Liver (tissue), 9 donors: Measurements from ENCODE around the gene PLEKHN1. TPM values are rescaled to one million over a fixed set of nuclear protein-coding genes. Genes with fewer than 3 reads are reported as not detected.
"Not testable (repeated sequence)": the region's sequence is repeated elsewhere in the genome, so short reads cannot be mapped to it uniquely, and the experiment has no call there.

Experiments
- DNase-seq: peaks from one replicate; pipeline ENCODE4 v3.0.0-alpha.2; 2017; ENCODE audit warnings: low spot score
- H3K27ac ChIP-seq, 2 donors: one replicate each; pipeline ENCODE4 v1.7.0; 2013; ENCODE audit warnings: inconsistent platforms in 2 of 2, low read length in 2 of 2, control low read depth in 1 of 2, low read depth in 1 of 2, mild to moderate bottlenecking in 1 of 2
- H3K27me3 ChIP-seq, 4 donors: one replicate each; pipeline versions ENCODE4 v1.6.1 to v1.7.0; 2013; ENCODE audit warnings: low read length in 3 of 4, inconsistent platforms in 1 of 4, mild to moderate bottlenecking in 1 of 4, moderate library complexity in 1 of 4; ENCODE audit not compliant: control insufficient read depth in 4 of 4, insufficient read depth in 4 of 4
- H3K36me3 ChIP-seq, 4 donors: one replicate each; pipeline versions ENCODE4 v1.6.1 to v1.7.0; 2013; ENCODE audit warnings: low read length in 3 of 4, mild to moderate bottlenecking in 3 of 4, low read depth in 1 of 4, moderate library complexity in 1 of 4; ENCODE audit not compliant: control insufficient read depth in 4 of 4, insufficient read depth in 3 of 4
- H3K4me1 ChIP-seq, 4 donors: one replicate each; pipeline versions ENCODE4 v1.6.1 to v1.7.0; 2013; ENCODE audit warnings: low read length in 3 of 4, mild to moderate bottlenecking in 3 of 4, moderate library complexity in 1 of 4; ENCODE audit not compliant: control insufficient read depth in 4 of 4, insufficient read depth in 4 of 4
- H3K4me3 ChIP-seq, 3 donors: one replicate each; pipeline versions ENCODE4 v1.6.1 to v1.7.0; 2013; ENCODE audit warnings: low read length in 3 of 3, control low read depth in 1 of 3, low read depth in 1 of 3, mild to moderate bottlenecking in 1 of 3
- H3K9ac ChIP-seq, 2 donors: one replicate each; pipeline ENCODE4 v1.7.0; 2013; ENCODE audit warnings: low read length in 2 of 2, mild to moderate bottlenecking in 2 of 2, moderate library complexity in 2 of 2, control low read depth in 1 of 2, low read depth in 1 of 2
- H3K9me3 ChIP-seq, 4 donors: one replicate each; pipeline versions ENCODE4 v1.6.1 to v1.7.0; 2013; ENCODE audit warnings: low read length in 3 of 4; ENCODE audit not compliant: control insufficient read depth in 4 of 4
- EGR1 ChIP-seq, 2 donors: IDR thresholded peaks; 2 replicates each; pipeline ENCODE4 v1.6.1; 2016 to 2018; ENCODE audit warnings: antibody characterized with exemption in 2 of 2, low read depth in 2 of 2
- JUND ChIP-seq, 2 donors: IDR thresholded peaks; 2 replicates each; pipeline ENCODE4 v1.6.1; 2016; ENCODE audit warnings: antibody characterized with exemption in 2 of 2
- NR2F2 ChIP-seq: IDR thresholded peaks from 2 replicates; pipeline ENCODE4 v1.6.1; 2016; ENCODE audit warnings: antibody characterized with exemption
- SP1 ChIP-seq: IDR thresholded peaks from 2 replicates; pipeline ENCODE4 v1.6.1; 2018; ENCODE audit warnings: antibody characterized with exemption, mild to moderate bottlenecking
- YY1 ChIP-seq: IDR thresholded peaks from 2 replicates; pipeline ENCODE4 v1.6.1; 2016; ENCODE audit warnings: antibody characterized with exemption, mild to moderate bottlenecking
- WGBS: extraction: QIAGEN DNeasy Blood & Tissue Kit; methylation state at CpG from one replicate; pipeline ENCODE4 v1.1.7; 2013; 5-methylcytosine and 5-hydroxymethylcytosine counted together
- polyA plus RNA-seq, 2 donors: library from polyadenylated mRNA; stranded (reverse) in 1 of 2; unstranded in 1 of 2; fragments of 200-250 nt in 1 of 2; fragments of >200 nt in 1 of 2; fragmentation: Nextera tagmentation in 1 of 2; extraction: Ambion mirVana in 1 of 2; gene quantifications; one replicate each; pipeline versions ENCODE4 v1.2.1 to v1.2.3, GENCODE V29; 2013 to 2015
- total RNA-seq, 2 donors: library from RNA; depleted of rRNA; stranded (reverse); fragments of >200 nt; gene quantifications; one replicate each; pipeline ENCODE4 v1.2.3, GENCODE V29; 2014
- TF ChIP-seq, protein P1 (sequence below): fragments of 150-350 bp; IDR thresholded peaks from 2 replicates; pipeline ENCODE4 v1.5.1; 2017; ENCODE audit warnings: improper control_type of control experiment, low read depth, low read length; ENCODE audit not compliant: missing input control
- TF ChIP-seq, protein P2 (sequence below): IDR thresholded peaks from 2 replicates; pipeline ENCODE4 v1.6.1; 2016; ENCODE audit warnings: antibody characterized with exemption
- TF ChIP-seq, protein P3 (sequence below): IDR thresholded peaks from 2 replicates; pipeline ENCODE4 v1.6.1; 2016; ENCODE audit warnings: antibody characterized with exemption
- donor health status: healthy.
- donor health status: healthy.
- donor health status: healthy.
- donor health status: healthy.
- donor health status: healthy.

PLEKHN1 gene
- total and polyA plus RNA-seq, 4 donors = 0.17 to 0.18 TPM; not detected in 2

- peaks cover 6 to 45% (median 10%) of the 10 kb centered on the region in 4 donors for H3K36me3 ChIP-seq
- TF ChIP-seq EGR1 (IDR thresholded peaks at IDR 0.05; ENCODE audit: low read depth in 2 of 2) (no peak), JUND (IDR thresholded peaks at IDR 0.05) (no peak), NR2F2 (no peak)
- DNase-seq = no peak
- H3K4me1 ChIP-seq = peaks cover 15 to 32% (median 21%) of the 10 kb centered on the region in 4 donors
- no peak overlapping the region for H3K9ac ChIP-seq
- H3K27me3 ChIP-seq = no peaks in the 10 kb centered on the region
- H3K4me3 ChIP-seq = no peak overlapping the region
- H3K9me3 ChIP-seq = no peaks in the 10 kb centered on the region
- 82% methylated on average over 28 of the region's 28 CpGs for WGBS
- H3K27ac ChIP-seq = peak overlapping the region; percentile 16 to 54
These were observed 21.6 kb upstream of the PLEKHN1 start for GRCh38 chr1:944341-945325.

DNA sequence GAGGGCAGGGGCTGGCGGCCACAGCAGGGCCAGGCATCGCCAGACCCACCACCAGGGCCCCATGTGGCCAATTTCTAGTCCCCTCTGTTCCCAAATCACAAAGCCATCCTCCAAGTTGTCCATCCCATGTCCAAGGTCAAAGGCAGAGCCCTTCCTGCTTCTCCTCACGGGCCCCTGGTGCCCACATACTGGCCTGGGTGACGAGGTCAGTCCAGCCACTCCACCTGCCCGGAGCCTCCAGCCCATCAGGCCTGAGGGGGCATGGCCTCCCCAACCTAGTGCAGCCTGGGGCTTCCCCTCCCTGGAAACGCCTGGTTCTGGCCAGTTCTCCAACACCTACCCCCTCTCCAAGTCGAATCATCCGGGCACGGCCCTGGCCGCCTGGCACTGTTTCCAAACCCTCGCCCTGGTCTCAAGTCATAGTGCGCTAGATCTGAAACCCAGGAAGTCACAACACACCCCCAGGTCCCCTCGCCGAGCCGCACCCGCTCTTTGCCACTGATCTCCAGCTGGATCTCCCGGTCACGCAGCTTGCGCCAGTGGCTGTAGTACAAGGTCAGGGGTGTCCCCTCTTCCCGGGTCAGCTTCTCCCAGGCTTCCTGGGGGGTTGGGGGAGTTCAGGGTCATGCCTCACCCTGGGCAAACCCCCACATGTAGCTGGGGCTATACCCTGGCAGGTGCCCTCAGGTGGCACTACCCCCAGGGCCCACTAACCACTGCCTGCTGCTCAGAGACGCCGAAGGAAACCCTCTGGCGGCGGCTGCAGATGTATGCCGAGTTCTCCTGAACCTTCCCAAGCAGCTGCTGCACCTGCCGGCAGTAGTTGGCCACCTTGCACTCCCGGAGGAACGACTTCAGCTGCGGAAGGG is 20.4 kb upstream of the PLEKHN1 start:
- H3K9me3 ChIP-seq = no peaks in the 10 kb centered on the region
- peak overlapping the region in 1 of 2 donors; percentile 19 for H3K27ac ChIP-seq
- H3K4me1 ChIP-seq = peaks cover 5 to 19% (median 11%) of the 10 kb centered on the region in 4 donors
- no peak overlapping the region for H3K9ac ChIP-seq
- TF ChIP-seq SP1 (no peak), YY1 (no peak), EGR1 (IDR thresholded peaks at IDR 0.05; ENCODE audit: low read depth in 2 of 2) (no peak)
- TF ChIP-seq, protein P1, sequence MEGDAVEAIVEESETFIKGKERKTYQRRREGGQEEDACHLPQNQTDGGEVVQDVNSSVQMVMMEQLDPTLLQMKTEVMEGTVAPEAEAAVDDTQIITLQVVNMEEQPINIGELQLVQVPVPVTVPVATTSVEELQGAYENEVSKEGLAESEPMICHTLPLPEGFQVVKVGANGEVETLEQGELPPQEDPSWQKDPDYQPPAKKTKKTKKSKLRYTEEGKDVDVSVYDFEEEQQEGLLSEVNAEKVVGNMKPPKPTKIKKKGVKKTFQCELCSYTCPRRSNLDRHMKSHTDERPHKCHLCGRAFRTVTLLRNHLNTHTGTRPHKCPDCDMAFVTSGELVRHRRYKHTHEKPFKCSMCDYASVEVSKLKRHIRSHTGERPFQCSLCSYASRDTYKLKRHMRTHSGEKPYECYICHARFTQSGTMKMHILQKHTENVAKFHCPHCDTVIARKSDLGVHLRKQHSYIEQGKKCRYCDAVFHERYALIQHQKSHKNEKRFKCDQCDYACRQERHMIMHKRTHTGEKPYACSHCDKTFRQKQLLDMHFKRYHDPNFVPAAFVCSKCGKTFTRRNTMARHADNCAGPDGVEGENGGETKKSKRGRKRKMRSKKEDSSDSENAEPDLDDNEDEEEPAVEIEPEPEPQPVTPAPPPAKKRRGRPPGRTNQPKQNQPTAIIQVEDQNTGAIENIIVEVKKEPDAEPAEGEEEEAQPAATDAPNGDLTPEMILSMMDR = no peak
- TF ChIP-seq, protein P2, sequence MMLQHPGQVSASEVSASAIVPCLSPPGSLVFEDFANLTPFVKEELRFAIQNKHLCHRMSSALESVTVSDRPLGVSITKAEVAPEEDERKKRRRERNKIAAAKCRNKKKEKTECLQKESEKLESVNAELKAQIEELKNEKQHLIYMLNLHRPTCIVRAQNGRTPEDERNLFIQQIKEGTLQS = no peak
- TF ChIP-seq, protein P3, sequence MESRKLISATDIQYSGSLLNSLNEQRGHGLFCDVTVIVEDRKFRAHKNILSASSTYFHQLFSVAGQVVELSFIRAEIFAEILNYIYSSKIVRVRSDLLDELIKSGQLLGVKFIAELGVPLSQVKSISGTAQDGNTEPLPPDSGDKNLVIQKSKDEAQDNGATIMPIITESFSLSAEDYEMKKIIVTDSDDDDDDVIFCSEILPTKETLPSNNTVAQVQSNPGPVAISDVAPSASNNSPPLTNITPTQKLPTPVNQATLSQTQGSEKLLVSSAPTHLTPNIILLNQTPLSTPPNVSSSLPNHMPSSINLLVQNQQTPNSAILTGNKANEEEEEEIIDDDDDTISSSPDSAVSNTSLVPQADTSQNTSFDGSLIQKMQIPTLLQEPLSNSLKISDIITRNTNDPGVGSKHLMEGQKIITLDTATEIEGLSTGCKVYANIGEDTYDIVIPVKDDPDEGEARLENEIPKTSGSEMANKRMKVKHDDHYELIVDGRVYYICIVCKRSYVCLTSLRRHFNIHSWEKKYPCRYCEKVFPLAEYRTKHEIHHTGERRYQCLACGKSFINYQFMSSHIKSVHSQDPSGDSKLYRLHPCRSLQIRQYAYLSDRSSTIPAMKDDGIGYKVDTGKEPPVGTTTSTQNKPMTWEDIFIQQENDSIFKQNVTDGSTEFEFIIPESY = no peak
- H3K4me3 ChIP-seq = no peak overlapping the region
- H3K36me3 ChIP-seq = peaks cover 12 to 58% (median 17%) of the 10 kb centered on the region in 4 donors
- H3K27me3 ChIP-seq = no peaks in the 10 kb centered on the region
- WGBS = 93% methylated on average over 29 of the region's 29 CpGs
- DNase-seq = no peak

- not testable (repeated sequence) for DNase-seq
These were observed 19.5 kb upstream of the PLEKHN1 start for GRCh38 chr1:946811-947210.

More at GRCh38 chr1:946811-947210, 19.5 kb upstream of the PLEKHN1 start:
- H3K27ac ChIP-seq, H3K27me3 ChIP-seq, H3K4me1 ChIP-seq, H3K4me3 ChIP-seq, H3K9me3 ChIP-seq, H3K9ac ChIP-seq: not testable (repeated sequence)
- peaks cover 12 to 66% (median 22%) of the 10 kb centered on the region in 4 donors for H3K36me3 ChIP-seq
- WGBS = 95% methylated on average over 13 of the region's 13 CpGs
